GM23248 (cell line): ENCODE measurements around the gene INPP4A.

Experiments used
- EZH2 ChIP-seq: fragments of 200-600 bp; sonication (generic); IDR thresholded peaks from 2 replicates; pipeline ENCODE4 v1.6.1; 2018; ENCODE audit warnings: antibody characterized with exemption, mild to moderate bottlenecking; ENCODE audit not compliant: insufficient read depth, poor library complexity, severe bottlenecking
- EZH2phosphoT487 ChIP-seq: fragments of 200-600 bp; sonication (generic); IDR thresholded peaks from 2 replicates; pipeline ENCODE4 v1.6.1; 2018; ENCODE audit warnings: antibody characterized with exemption, moderate library complexity, mild to moderate bottlenecking, low read depth; ENCODE audit not compliant: insufficient read depth

GRCh38 chr2:98482362-98482761, 37.7 kb downstream of the INPP4A start:
- TF ChIP-seq EZH2phosphoT487 = no peak
- TF ChIP-seq EZH2 = no peak
